Neural progenitor cell (in vitro differentiated cells): ENCODE results near the gene SMPD1. TPM values are rescaled to one million over a fixed set of nuclear protein-coding genes. Genes with fewer than 3 reads are reported as not detected.
A peak's percentile ranks its signal among the peaks of the same experiment; 100 is the strongest.

ENCODE experiments used
- DNase-seq: peaks from one replicate; pipeline ENCODE4 v3.0.0-alpha.2; 2016; ENCODE audit warnings: low spot score
- H2AFZ ChIP-seq: fragments of 200-600 bp; sonication (generic); replicated peaks from 2 replicates; pipeline ENCODE4 v1.6.1; 2016; ENCODE audit warnings: antibody characterized with exemption
- H3F3A ChIP-seq: fragments of 200-600 bp; sonication (generic); 2 replicates; pipeline ENCODE4 v1.6.1; 2016; ENCODE audit warnings: antibody characterized with exemption, low read depth
- H3K27ac ChIP-seq: fragments of 200-600 bp; sonication (generic); 2 replicates; pipeline ENCODE4 v1.5.1; 2016; ENCODE audit warnings: mild to moderate bottlenecking
- H3K27me3 ChIP-seq: fragments of 200-600 bp; sonication (generic); 2 replicates; pipeline ENCODE4 v1.6.1; 2016; ENCODE audit warnings: mild to moderate bottlenecking, moderate library complexity
- H3K36me3 ChIP-seq: fragments of 200-600 bp; sonication (generic); 2 replicates; pipeline ENCODE4 v1.5.1; 2016
- H3K4me1 ChIP-seq: fragments of 200-600 bp; sonication (generic); 2 replicates; pipeline ENCODE4 v1.6.1; 2016; ENCODE audit warnings: mixed run types
- H3K4me2 ChIP-seq: fragments of 200-600 bp; sonication (generic); 2 replicates; pipeline ENCODE4 v1.6.1; 2016
- H3K4me3 ChIP-seq: fragments of 200-600 bp; sonication (generic); 2 replicates; pipeline ENCODE4 v1.5.1; 2016
- H3K79me2 ChIP-seq: fragments of 200-600 bp; sonication (generic); 2 replicates; pipeline ENCODE4 v1.6.1; 2016; ENCODE audit warnings: low read depth
- H3K9ac ChIP-seq: fragments of 200-600 bp; sonication (generic); 2 replicates; pipeline ENCODE4 v1.6.1; 2016
- H3K9me3 ChIP-seq: fragments of 200-600 bp; sonication (generic); 2 replicates; pipeline ENCODE4 v1.5.1; 2016; ENCODE audit warnings: low read depth
- H4K20me1 ChIP-seq: fragments of 200-600 bp; sonication (generic); 2 replicates; pipeline ENCODE4 v1.6.1; 2016; ENCODE audit warnings: low read depth
- H3K27ac Mint-ChIP-seq: 3 replicates; pipeline ENCODE4 v1.8.0; 2021; ENCODE audit warnings: mixed read lengths
- H3K27me3 Mint-ChIP-seq: 2 replicates; pipeline ENCODE4 v1.8.0; 2022; ENCODE audit warnings: low read depth, mild to moderate bottlenecking, inconsistent platforms, moderate library complexity, mixed read lengths; ENCODE audit not compliant: insufficient read depth
- H3K36me3 Mint-ChIP-seq: 3 replicates; pipeline ENCODE4 v1.8.0; 2021; ENCODE audit warnings: mixed read lengths
- H3K4me1 Mint-ChIP-seq: 3 replicates; pipeline ENCODE4 v1.8.0; 2021; ENCODE audit warnings: mixed read lengths
- H3K4me3 Mint-ChIP-seq: 3 replicates; pipeline ENCODE4 v1.8.0; 2021; ENCODE audit warnings: mild to moderate bottlenecking, moderate library complexity, mixed read lengths
- H3K9me3 Mint-ChIP-seq: 3 replicates; pipeline ENCODE4 v1.8.0; 2020; ENCODE audit warnings: mixed read lengths
- EZH2 ChIP-seq: fragments of 200-600 bp; sonication (generic); IDR thresholded peaks from 2 replicates; pipeline ENCODE4 v1.6.1; 2017; ENCODE audit warnings: antibody characterized with exemption, mild to moderate bottlenecking, moderate library complexity
- EZH2phosphoT487 ChIP-seq: fragments of 200-600 bp; sonication (generic); IDR thresholded peaks from 2 replicates; pipeline ENCODE4 v1.6.1; 2017; ENCODE audit warnings: antibody characterized with exemption
- total RNA-seq: library from RNA; depleted of rRNA; stranded (reverse); fragments of >200 nt; gene quantifications from 2 replicates; pipeline ENCODE4 v1.2.3, GENCODE V29; 2015; ENCODE audit warnings: low replicate concordance
- TF ChIP-seq, protein P1 (sequence below): fragments of 200-600 bp; sonication (generic); IDR thresholded peaks from 2 replicates; pipeline ENCODE4 v1.5.1; 2017; ENCODE audit warnings: antibody characterized with exemption, mild to moderate bottlenecking

Gene SMPD1
- total RNA-seq, 1 donor from 2014 or later, result 11.3 TPM

DNA sequence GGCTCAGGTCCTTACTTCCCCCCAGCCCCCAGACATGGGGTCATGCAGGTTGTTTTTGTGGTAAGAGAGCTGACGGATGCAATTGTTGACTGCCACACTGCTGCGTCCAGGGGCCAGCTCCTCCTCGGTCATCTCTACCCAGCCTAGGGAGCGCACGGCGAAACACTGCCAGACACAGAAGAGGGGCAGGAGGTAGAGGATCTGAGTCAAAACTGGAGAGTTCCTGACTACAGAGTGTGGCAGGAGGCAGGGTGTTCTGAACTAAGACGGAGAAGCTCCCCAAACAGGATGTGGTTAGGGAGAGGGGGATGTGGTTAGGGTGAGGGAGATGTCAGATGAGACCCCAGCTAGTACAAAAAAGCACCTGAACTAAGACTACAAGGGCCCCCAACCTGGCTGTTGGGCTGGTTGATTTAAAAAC is 12.3 kb downstream of the SMPD1 start:
- no peak overlapping the region for H3K9ac ChIP-seq
- H3K4me3 ChIP-seq, result no peak overlapping the region
- no peaks in the 10 kb centered on the region for H3K9me3 ChIP-seq
- DNase-seq, result no peak
- no peaks in the 10 kb centered on the region for H3K9me3 Mint-ChIP-seq
- H3F3A ChIP-seq, result peaks cover 15% of the 10 kb centered on the region
- no peaks in the 10 kb centered on the region for H3K36me3 ChIP-seq
- no peak overlapping the region for H2AFZ ChIP-seq
- TF ChIP-seq, protein P1, sequence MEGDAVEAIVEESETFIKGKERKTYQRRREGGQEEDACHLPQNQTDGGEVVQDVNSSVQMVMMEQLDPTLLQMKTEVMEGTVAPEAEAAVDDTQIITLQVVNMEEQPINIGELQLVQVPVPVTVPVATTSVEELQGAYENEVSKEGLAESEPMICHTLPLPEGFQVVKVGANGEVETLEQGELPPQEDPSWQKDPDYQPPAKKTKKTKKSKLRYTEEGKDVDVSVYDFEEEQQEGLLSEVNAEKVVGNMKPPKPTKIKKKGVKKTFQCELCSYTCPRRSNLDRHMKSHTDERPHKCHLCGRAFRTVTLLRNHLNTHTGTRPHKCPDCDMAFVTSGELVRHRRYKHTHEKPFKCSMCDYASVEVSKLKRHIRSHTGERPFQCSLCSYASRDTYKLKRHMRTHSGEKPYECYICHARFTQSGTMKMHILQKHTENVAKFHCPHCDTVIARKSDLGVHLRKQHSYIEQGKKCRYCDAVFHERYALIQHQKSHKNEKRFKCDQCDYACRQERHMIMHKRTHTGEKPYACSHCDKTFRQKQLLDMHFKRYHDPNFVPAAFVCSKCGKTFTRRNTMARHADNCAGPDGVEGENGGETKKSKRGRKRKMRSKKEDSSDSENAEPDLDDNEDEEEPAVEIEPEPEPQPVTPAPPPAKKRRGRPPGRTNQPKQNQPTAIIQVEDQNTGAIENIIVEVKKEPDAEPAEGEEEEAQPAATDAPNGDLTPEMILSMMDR, result no peak
- TF ChIP-seq EZH2, result no peak
- no peak for TF ChIP-seq EZH2phosphoT487
- no peak overlapping the region for H3K4me3 Mint-ChIP-seq
- H3K27me3 Mint-ChIP-seq, result peaks cover 2% of the 10 kb centered on the region
- peaks cover 10% of the 10 kb centered on the region for H3K4me1 ChIP-seq
- H3K27ac ChIP-seq, result no peak overlapping the region
- H3K4me2 ChIP-seq, result no peak overlapping the region
- no peaks in the 10 kb centered on the region for H3K27me3 ChIP-seq
- H3K36me3 Mint-ChIP-seq, result peaks cover 27% of the 10 kb centered on the region
- H3K27ac Mint-ChIP-seq, result no peak overlapping the region
- no peaks in the 10 kb centered on the region for H3K79me2 ChIP-seq
- peaks cover 57% of the 10 kb centered on the region for H3K4me1 Mint-ChIP-seq
- peaks cover 25% of the 10 kb centered on the region for H4K20me1 ChIP-seq

DNA sequence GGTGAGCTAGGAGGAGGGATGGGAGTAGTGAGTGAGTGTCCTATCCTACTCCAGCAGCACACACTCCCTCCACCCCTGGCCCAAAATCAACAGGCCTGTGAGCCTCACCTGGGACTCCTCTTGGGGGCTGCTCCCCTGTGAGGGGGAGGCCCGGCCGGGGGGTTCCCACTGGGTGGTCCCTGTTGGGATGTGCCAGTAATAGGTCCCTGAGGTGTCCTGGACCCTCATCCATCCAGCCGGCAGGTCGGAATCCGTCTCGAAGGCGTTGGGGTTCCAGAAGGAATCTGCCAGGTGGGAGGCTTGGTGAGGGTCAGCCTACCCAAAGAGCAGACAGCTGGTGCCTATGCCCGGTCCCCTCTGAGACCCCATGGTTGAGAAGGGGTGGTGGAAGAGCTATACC is 13.3 kb downstream of the SMPD1 start:
- Histone ChIP-seq H4K20me1 (peaks cover 25% of the 10 kb centered on the region), H3K27ac (no peak overlapping the region), H3K36me3 (no peaks in the 10 kb centered on the region), H3K4me2 (no peak overlapping the region), H3K4me3 (no peak overlapping the region), H3F3A (peaks cover 15% of the 10 kb centered on the region), H3K79me2 (no peaks in the 10 kb centered on the region), H3K4me1 (peaks cover 10% of the 10 kb centered on the region), H3K27me3 (no peaks in the 10 kb centered on the region), H2AFZ (no peak overlapping the region), H3K9me3 (no peaks in the 10 kb centered on the region), H3K9ac (no peak overlapping the region)
- H3K4me3 Mint-ChIP-seq, result no peak overlapping the region
- H3K27ac Mint-ChIP-seq, result no peak overlapping the region
- H3K36me3 Mint-ChIP-seq, result peaks cover 29% of the 10 kb centered on the region
- H3K27me3 Mint-ChIP-seq, result peaks cover 2% of the 10 kb centered on the region
- H3K4me1 Mint-ChIP-seq, result peaks cover 47% of the 10 kb centered on the region
- H3K9me3 Mint-ChIP-seq, result no peaks in the 10 kb centered on the region
- TF ChIP-seq, protein P1, result no peak
- no peak for TF ChIP-seq EZH2
- TF ChIP-seq EZH2phosphoT487, result no peak
- no peak for DNase-seq

DNA sequence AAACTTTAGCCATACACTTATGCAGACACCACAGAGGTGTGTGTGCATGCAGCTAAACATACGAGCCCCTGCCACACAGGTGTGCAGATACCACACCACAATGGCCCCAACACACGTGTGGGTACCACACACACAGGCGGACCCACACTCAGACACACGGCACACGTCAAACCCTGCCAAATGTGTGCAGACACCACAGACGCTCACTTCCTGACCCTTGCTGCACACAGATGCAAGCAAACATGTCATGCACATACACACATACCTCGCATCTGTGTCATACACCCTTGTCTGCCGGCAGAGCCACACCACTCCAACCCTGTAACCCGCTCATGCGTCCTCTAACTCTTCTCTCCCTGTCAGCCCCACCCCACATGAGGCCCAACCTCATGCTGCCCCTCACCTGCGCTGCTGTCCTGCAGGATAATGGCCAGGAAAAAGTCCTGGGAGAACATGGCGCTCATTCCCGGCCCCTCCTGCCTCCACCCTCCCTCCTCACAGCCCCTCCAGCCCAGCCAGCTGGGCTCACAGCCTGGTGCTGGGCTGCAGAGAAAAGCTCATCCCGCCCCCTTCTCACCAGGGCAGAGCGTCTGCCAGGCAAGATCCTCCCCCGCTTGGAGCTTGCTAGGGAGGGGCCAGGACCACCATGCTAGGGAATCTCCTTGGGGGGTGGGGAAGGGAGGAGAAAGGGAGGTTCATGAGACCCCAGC is 14.2 kb downstream of the SMPD1 start:
- peak overlapping the region; percentile 65 for H3K4me2 ChIP-seq
- H3K79me2 ChIP-seq, result no peaks in the 10 kb centered on the region
- H3K27ac ChIP-seq, result peak overlapping the region; percentile 27
- TF ChIP-seq EZH2phosphoT487, result no peak
- no peak for TF ChIP-seq EZH2
- TF ChIP-seq, protein P1, result no peak
- Mint-ChIP-seq H3K9me3 (no peaks in the 10 kb centered on the region), H3K4me3 (peak overlapping the region; percentile 50), H3K27me3 (peaks cover 2% of the 10 kb centered on the region), H3K4me1 (peaks cover 38% of the 10 kb centered on the region), H3K36me3 (peaks cover 26% of the 10 kb centered on the region), H3K27ac (peak overlapping the region; percentile 88)
- H3K4me3 ChIP-seq, result no peak overlapping the region
- peaks cover 25% of the 10 kb centered on the region for H4K20me1 ChIP-seq
- H3K36me3 ChIP-seq, result no peaks in the 10 kb centered on the region
- H2AFZ ChIP-seq, result no peak overlapping the region
- peak; percentile 60 for DNase-seq
- no peaks in the 10 kb centered on the region for H3K27me3 ChIP-seq
- peaks cover 15% of the 10 kb centered on the region for H3F3A ChIP-seq
- no peaks in the 10 kb centered on the region for H3K9me3 ChIP-seq
- no peak overlapping the region for H3K9ac ChIP-seq
- H3K4me1 ChIP-seq, result peaks cover 10% of the 10 kb centered on the region
